CD14-positive monocyte (primary cell): Measurements from ENCODE around the gene FAM83F. TPM values are rescaled to one million over a fixed set of nuclear protein-coding genes. Genes with fewer than 3 reads are reported as not detected.

Source experiments
- DNase-seq, 3 donors: peaks; one replicate each; pipeline ENCODE4 v3.0.0-alpha.2; 2011 to 2022
- H2AFZ ChIP-seq: 2 replicates; pipeline ENCODE4 v1.6.0; 2012; ENCODE audit warnings: mild to moderate bottlenecking, low read depth, low read length, inconsistent platforms; ENCODE audit not compliant: insufficient read depth, poor library complexity, severe bottlenecking
- H3K27ac ChIP-seq, 2 donors: 1 replicate in 1 of 2; 2 replicates in 1 of 2; pipeline ENCODE4 v1.5.1; 2012 to 2013; ENCODE audit warnings: low read length in 2 of 2, control low read depth in 1 of 2, inconsistent platforms in 1 of 2, low read depth in 1 of 2, mild to moderate bottlenecking in 1 of 2
- H3K27me3 ChIP-seq, 2 donors: one replicate each; pipeline versions ENCODE4 v1.6.0 to v1.6.1; 2011 to 2013; ENCODE audit warnings: low read length in 2 of 2; ENCODE audit not compliant: control insufficient read depth in 2 of 2, insufficient read depth in 2 of 2
- H3K36me3 ChIP-seq, 2 donors: replicated peaks in 1 of 2; 1 replicate in 1 of 2; 2 replicates in 1 of 2; pipeline versions ENCODE4 v1.5.1 to v1.6.1; 2012 to 2013; ENCODE audit warnings: low read length in 2 of 2, control low read depth in 1 of 2, inconsistent platforms in 1 of 2, mild to moderate bottlenecking in 1 of 2; ENCODE audit not compliant: insufficient read depth in 2 of 2, control insufficient read depth in 1 of 2
- H3K4me1 ChIP-seq, 2 donors: 1 replicate in 1 of 2; 2 replicates in 1 of 2; pipeline versions ENCODE4 v1.5.1 to v1.6.1; 2012 to 2013; ENCODE audit warnings: low read length in 2 of 2, control low read depth in 1 of 2, inconsistent platforms in 1 of 2, mild to moderate bottlenecking in 1 of 2, moderate library complexity in 1 of 2; ENCODE audit not compliant: insufficient read depth in 2 of 2, control insufficient read depth in 1 of 2
- H3K4me2 ChIP-seq: replicated peaks from 2 replicates; pipeline ENCODE3; 2012; ENCODE audit warnings: low read length, moderate library complexity, mild to moderate bottlenecking; ENCODE audit not compliant: poor library complexity, severe bottlenecking; ENCODE audit errors: extremely low read depth
- H3K4me3 ChIP-seq, 3 experiments: fragments of 200-600 bp in 1 of 3; sonication (generic) in 1 of 3; replicated peaks in 1 of 3; 1 replicate in 2 of 3; 2 replicates in 1 of 3; pipeline ENCODE4 v1.5.1; 2011 to 2013; ENCODE audit warnings: low read length in 3 of 3, mild to moderate bottlenecking in 3 of 3, control low read depth in 2 of 3, low read depth in 2 of 3, inconsistent platforms in 1 of 3, moderate library complexity in 1 of 3
- H3K79me2 ChIP-seq: 2 replicates; pipeline ENCODE4 v1.6.0; 2012; ENCODE audit warnings: mild to moderate bottlenecking, control low read depth, inconsistent platforms, low read length, moderate library complexity; ENCODE audit not compliant: insufficient read depth
- H3K9ac ChIP-seq: 2 replicates; pipeline ENCODE4 v1.6.0; 2017; ENCODE audit warnings: low read length, mild to moderate bottlenecking; ENCODE audit not compliant: insufficient read depth, poor library complexity, severe bottlenecking
- H3K9me3 ChIP-seq, 2 donors: replicated peaks in 1 of 2; 1 replicate in 1 of 2; 2 replicates in 1 of 2; pipeline versions ENCODE4 v1.5.1 to v1.6.1; 2012 to 2013; ENCODE audit warnings: low read length in 2 of 2, control low read depth in 1 of 2; ENCODE audit not compliant: control insufficient read depth in 1 of 2, insufficient read depth in 1 of 2
- H4K20me1 ChIP-seq: 2 replicates; pipeline ENCODE4 v1.6.0; 2012; ENCODE audit warnings: mild to moderate bottlenecking, low read length, control low read depth, moderate library complexity; ENCODE audit not compliant: insufficient read depth
- H3K27ac Mint-ChIP-seq, 7 donors: one replicate each; pipeline ENCODE4 v1.8.0; 2020; ENCODE audit warnings: mild to moderate bottlenecking in 7 of 7, mixed read lengths in 7 of 7, moderate library complexity in 6 of 7, inconsistent platforms in 2 of 7
- H3K27me3 Mint-ChIP-seq, 3 donors: one replicate each; pipeline ENCODE4 v1.8.0; 2021 to 2022; ENCODE audit warnings: low read depth in 3 of 3, mild to moderate bottlenecking in 3 of 3, mixed read lengths in 3 of 3, moderate library complexity in 3 of 3, inconsistent platforms in 1 of 3
- H3K36me3 Mint-ChIP-seq, 2 donors: one replicate each; pipeline ENCODE4 v1.8.0; 2020; ENCODE audit warnings: mixed read lengths in 2 of 2, inconsistent platforms in 1 of 2, mild to moderate bottlenecking in 1 of 2
- H3K4me1 Mint-ChIP-seq: one replicate; pipeline ENCODE4 v1.8.0; 2020; ENCODE audit warnings: mild to moderate bottlenecking, mixed read lengths
- H3K4me3 Mint-ChIP-seq, 2 donors: one replicate each; pipeline ENCODE4 v1.8.0; 2020; ENCODE audit warnings: mild to moderate bottlenecking in 2 of 2, mixed read lengths in 2 of 2, moderate library complexity in 1 of 2
- H3K9me3 Mint-ChIP-seq, 7 donors: one replicate each; pipeline ENCODE4 v1.8.0; 2020 to 2022; ENCODE audit warnings: mixed read lengths in 7 of 7, mild to moderate bottlenecking in 6 of 7, moderate library complexity in 6 of 7, inconsistent platforms in 2 of 7
- whole genome bisulfite sequencing: methylation state at CpG from one replicate; pipeline ENCODE4 v1.1.5; 2013; ENCODE audit warnings: missing lambda C conversion rate; ENCODE audit not compliant: insufficient coverage; 5-methylcytosine and 5-hydroxymethylcytosine counted together
- intact Hi-C, 2 donors: fragments of 100-400 bp; cut with micrococcal nuclease; formaldehyde crosslinking; loops; one replicate each; pipeline versions ENCODE4 v1.15.0 to v1.15.1; 2023
- polyA plus RNA-seq, 3 donors: library from polyadenylated mRNA; depleted of rRNA in 1 of 3; unstranded in 2 of 3; stranded (reverse) in 1 of 3; fragments of 300-500 nt in 2 of 3; fragments of >200 nt in 1 of 3; fragmentation: Illumina TruSeq in 2 of 3; gene quantifications; 1 replicate in 2 of 3; 2 replicates in 1 of 3; pipeline ENCODE4 v1.2.3, GENCODE V29; 2012 to 2021
- TF ChIP-seq, protein P1 (sequence below): fragments of 200-600 bp; IDR thresholded peaks from one replicate; pipeline ENCODE4 v1.8.0; 2022; ENCODE audit warnings: antibody characterized with exemption, mild to moderate bottlenecking

FAM83F gene
- polyA plus RNA-seq, 3 donors = 0.01 TPM; not detected in 2

DNA sequence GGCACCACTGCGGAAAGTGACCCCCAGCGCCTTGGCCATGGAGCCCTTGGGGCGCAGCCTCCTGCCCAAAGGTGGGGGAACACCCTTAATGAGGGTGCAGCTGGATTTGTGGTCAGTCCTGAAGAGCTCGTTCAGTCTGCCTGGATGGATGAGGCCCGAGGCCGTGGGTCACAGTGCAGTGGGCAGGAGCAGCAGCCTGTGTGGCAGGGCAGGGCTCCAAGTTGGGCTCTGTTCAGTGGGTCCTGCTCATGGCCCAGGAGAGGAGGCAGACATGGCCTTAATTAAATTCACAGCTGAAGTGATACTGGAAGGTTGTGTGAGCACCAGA, 33.3 kb downstream of the FAM83F start:
- Mint-ChIP-seq H3K4me1 (no peaks in the 10 kb centered on the region), H3K36me3 (no peaks in the 10 kb centered on the region), H3K27me3 (peaks cover 3 to 7% (median 6%) of the 10 kb centered on the region in 3 donors), H3K9me3 (no peaks in the 10 kb centered on the region), H3K4me3 (no peak overlapping the region), H3K27ac (peak overlapping the region in 1 of 7 donors; percentile 63)
- H3K4me1 ChIP-seq = no peaks in the 10 kb centered on the region
- H3K79me2 ChIP-seq = no peaks in the 10 kb centered on the region
- no peak overlapping the region for H2AFZ ChIP-seq
- no peak overlapping the region for H3K4me3 ChIP-seq
- no peaks in the 10 kb centered on the region for H3K27me3 ChIP-seq
- no peaks in the 10 kb centered on the region for H3K36me3 ChIP-seq
- no peak for DNase-seq
- 93% methylated on average over 6 of the region's 6 CpGs for WGBS
- no peaks in the 10 kb centered on the region for H4K20me1 ChIP-seq
- TF ChIP-seq, protein P1, sequence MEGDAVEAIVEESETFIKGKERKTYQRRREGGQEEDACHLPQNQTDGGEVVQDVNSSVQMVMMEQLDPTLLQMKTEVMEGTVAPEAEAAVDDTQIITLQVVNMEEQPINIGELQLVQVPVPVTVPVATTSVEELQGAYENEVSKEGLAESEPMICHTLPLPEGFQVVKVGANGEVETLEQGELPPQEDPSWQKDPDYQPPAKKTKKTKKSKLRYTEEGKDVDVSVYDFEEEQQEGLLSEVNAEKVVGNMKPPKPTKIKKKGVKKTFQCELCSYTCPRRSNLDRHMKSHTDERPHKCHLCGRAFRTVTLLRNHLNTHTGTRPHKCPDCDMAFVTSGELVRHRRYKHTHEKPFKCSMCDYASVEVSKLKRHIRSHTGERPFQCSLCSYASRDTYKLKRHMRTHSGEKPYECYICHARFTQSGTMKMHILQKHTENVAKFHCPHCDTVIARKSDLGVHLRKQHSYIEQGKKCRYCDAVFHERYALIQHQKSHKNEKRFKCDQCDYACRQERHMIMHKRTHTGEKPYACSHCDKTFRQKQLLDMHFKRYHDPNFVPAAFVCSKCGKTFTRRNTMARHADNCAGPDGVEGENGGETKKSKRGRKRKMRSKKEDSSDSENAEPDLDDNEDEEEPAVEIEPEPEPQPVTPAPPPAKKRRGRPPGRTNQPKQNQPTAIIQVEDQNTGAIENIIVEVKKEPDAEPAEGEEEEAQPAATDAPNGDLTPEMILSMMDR = no peak
- H3K4me2 ChIP-seq = no peak overlapping the region
- intact Hi-C loops = no loop called here
- no peak overlapping the region for H3K27ac ChIP-seq
- H3K9ac ChIP-seq = no peak overlapping the region
- H3K9me3 ChIP-seq = no peaks in the 10 kb centered on the region

DNA sequence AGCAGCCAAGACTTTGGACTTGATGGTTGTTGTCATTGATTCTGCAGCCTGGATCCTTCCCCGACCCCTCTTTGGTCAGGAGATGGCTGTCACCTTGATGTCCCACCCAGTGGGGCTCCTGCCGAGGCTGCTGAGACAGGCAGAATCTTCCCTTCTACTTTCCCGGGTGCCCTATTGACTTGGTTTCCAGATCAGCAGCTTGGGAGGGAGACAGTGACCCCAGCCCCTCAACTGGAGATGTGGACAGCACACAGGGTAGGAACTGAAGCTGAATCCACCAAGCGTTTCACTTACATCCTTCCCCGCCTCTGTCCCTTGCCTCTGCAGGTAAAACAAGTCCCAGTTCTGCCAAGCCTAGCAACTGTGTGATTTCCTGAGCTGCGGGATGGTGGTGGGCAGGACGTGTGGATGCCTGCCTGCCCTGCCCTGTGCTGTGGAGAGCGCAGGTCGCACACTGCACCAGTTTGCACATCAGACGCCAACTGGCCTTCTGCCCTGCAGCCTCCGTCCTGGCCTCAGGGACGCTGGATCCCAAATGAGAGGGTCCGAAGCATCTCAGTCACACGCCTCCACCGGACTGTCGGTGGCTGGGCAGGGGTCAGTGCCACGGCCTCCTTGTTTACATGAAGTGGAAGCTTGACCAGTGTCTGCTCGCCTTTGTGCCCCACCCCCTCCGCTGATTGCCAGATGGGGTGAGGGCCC, 34.6 kb downstream of the FAM83F start:
- H3K36me3 ChIP-seq = no peaks in the 10 kb centered on the region
- Mint-ChIP-seq H3K36me3 (no peaks in the 10 kb centered on the region), H3K4me3 (no peak overlapping the region), H3K27ac (no peak overlapping the region), H3K27me3 (peaks cover 0 to 3% (median 2%) of the 10 kb centered on the region in 3 donors), H3K4me1 (no peaks in the 10 kb centered on the region), H3K9me3 (no peaks in the 10 kb centered on the region)
- TF ChIP-seq, protein P1 = no peak
- DNase-seq = no peak
- no peak overlapping the region for H3K9ac ChIP-seq
- no peaks in the 10 kb centered on the region for H3K79me2 ChIP-seq
- intact Hi-C loops = no loop called here
- no peak overlapping the region for H2AFZ ChIP-seq
- H4K20me1 ChIP-seq = no peaks in the 10 kb centered on the region
- no peak overlapping the region for H3K4me3 ChIP-seq
- WGBS = 94% methylated on average over 15 of the region's 19 CpGs
- H3K4me2 ChIP-seq = no peak overlapping the region
- H3K9me3 ChIP-seq = no peaks in the 10 kb centered on the region
- H3K27ac ChIP-seq = no peak overlapping the region
- H3K4me1 ChIP-seq = no peaks in the 10 kb centered on the region
- no peaks in the 10 kb centered on the region for H3K27me3 ChIP-seq
